CD4-positive, CD25-positive, alpha-beta regulatory T cell (primary cell): ENCODE results near the gene PPFIA4. TPM values are rescaled to one million over a fixed set of nuclear protein-coding genes. Genes with fewer than 3 reads are reported as not detected.
A peak's percentile ranks its signal among the peaks of the same experiment; 100 is the strongest.
"Not testable (repeated sequence)": the region's sequence is repeated elsewhere in the genome, so short reads cannot be mapped to it uniquely, and the experiment has no call there.

ENCODE experiments used
- ATAC-seq, 2 donors: fragments of 150-1000 bp; cut with Tn5 transposase; one replicate each; pipeline ENCODE4 v1.10.0; 2021; ENCODE audit warnings: low read depth in 2 of 2, moderate number of reproducible peaks in 2 of 2, moderate library complexity in 1 of 2
- DNase-seq, 3 donors: peaks; one replicate each; pipeline versions ENCODE4 v3.0.0 to v3.0.0-alpha.2; 2012 to 2022; ENCODE audit warnings: mixed read lengths in 1 of 3
- H3K27ac ChIP-seq: one replicate; pipeline ENCODE4 v1.7.0; 2013; ENCODE audit warnings: mild to moderate bottlenecking, low read length; ENCODE audit not compliant: insufficient read depth, poor library complexity, severe bottlenecking
- H3K27me3 ChIP-seq: one replicate; pipeline ENCODE4 v1.7.0; 2013; ENCODE audit warnings: low read length; ENCODE audit not compliant: control insufficient read depth, insufficient read depth
- H3K36me3 ChIP-seq: one replicate; pipeline ENCODE4 v1.7.0; 2013; ENCODE audit warnings: mild to moderate bottlenecking, low read length, moderate library complexity; ENCODE audit not compliant: control insufficient read depth, insufficient read depth
- H3K4me1 ChIP-seq: 2 replicates; pipeline ENCODE4 v1.7.0; 2013; ENCODE audit warnings: mild to moderate bottlenecking, low read length; ENCODE audit not compliant: insufficient read depth, control insufficient read depth, poor library complexity, severe bottlenecking
- H3K4me3 ChIP-seq: one replicate; pipeline ENCODE4 v1.7.0; 2013; ENCODE audit warnings: low read depth, mild to moderate bottlenecking, low read length, moderate library complexity
- H3K9me3 ChIP-seq, 2 experiments: 1 replicate in 1 of 2; 2 replicates in 1 of 2; pipeline ENCODE4 v1.7.0; 2013; ENCODE audit warnings: low read length in 2 of 2, mild to moderate bottlenecking in 1 of 2, moderate library complexity in 1 of 2; ENCODE audit not compliant: control insufficient read depth in 2 of 2
- H3K27ac Mint-ChIP-seq, 3 donors: one replicate each; pipeline ENCODE4 v1.8.0; 2020 to 2022; ENCODE audit warnings: mild to moderate bottlenecking in 3 of 3, mixed read lengths in 3 of 3, moderate library complexity in 2 of 3
- H3K27me3 Mint-ChIP-seq: one replicate; pipeline ENCODE4 v1.8.0; 2022; ENCODE audit warnings: mild to moderate bottlenecking, mixed read lengths
- H3K36me3 Mint-ChIP-seq: one replicate; pipeline ENCODE4 v1.8.0; 2020; ENCODE audit warnings: mixed read lengths
- H3K4me1 Mint-ChIP-seq, 4 donors: one replicate each; pipeline ENCODE4 v1.8.0; 2020 to 2022; ENCODE audit warnings: mixed read lengths in 4 of 4, mild to moderate bottlenecking in 1 of 4
- H3K4me3 Mint-ChIP-seq, 4 donors: one replicate each; pipeline ENCODE4 v1.8.0; 2020 to 2022; ENCODE audit warnings: mild to moderate bottlenecking in 4 of 4, mixed read lengths in 4 of 4, moderate library complexity in 3 of 4
- H3K9me3 Mint-ChIP-seq, 7 donors: one replicate each; pipeline ENCODE4 v1.8.0; 2020 to 2022; ENCODE audit warnings: mixed read lengths in 7 of 7, mild to moderate bottlenecking in 3 of 7, moderate library complexity in 2 of 7
- polyA plus RNA-seq, 4 donors: library from polyadenylated mRNA; unstranded; fragments of 300-500 nt; fragmentation: Illumina TruSeq; gene quantifications; one replicate each; pipeline ENCODE4 v1.2.3, GENCODE V29; 2021
- total RNA-seq: library from RNA; stranded (reverse); gene quantifications from one replicate; pipeline ENCODE4 v1.2.3, GENCODE V29; 2022

Gene PPFIA4
- total and polyA plus RNA-seq, 5 donors from 2014 or later, result 0.96 TPM; not detected in 4

DNA sequence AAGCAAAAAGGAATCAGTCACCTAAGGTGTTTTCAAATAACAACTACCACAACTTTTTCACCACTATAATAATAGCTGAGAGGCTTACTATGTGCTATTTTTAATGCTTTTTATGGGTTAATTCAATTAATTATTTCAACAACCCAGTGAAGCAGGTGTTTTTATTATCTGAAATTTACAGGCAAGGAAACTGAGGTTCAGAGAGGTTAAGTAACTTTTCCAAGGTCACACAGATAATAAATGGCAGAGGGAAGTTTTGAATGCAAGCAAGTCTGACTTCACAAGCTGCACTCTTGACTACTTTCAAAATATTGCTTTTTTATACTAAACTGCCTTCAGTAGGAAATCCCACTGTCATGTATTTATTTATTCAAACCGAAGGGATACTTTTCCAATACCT is 23.3 kb upstream of the PPFIA4 start:
- Mint-ChIP-seq H3K4me1 (peaks cover 6 to 21% (median 13%) of the 10 kb centered on the region in 4 donors), H3K27ac (no peak overlapping the region), H3K36me3 (no peaks in the 10 kb centered on the region), H3K9me3 (no peaks in the 10 kb centered on the region), H3K4me3 (peak overlapping the region in 1 of 4 donors; percentile 45), H3K27me3 (peaks cover 21% of the 10 kb centered on the region)
- Histone ChIP-seq H3K36me3 (no peaks in the 10 kb centered on the region), H3K4me3 (no peak overlapping the region), H3K27ac (no peak overlapping the region), H3K4me1 (peaks cover 15% of the 10 kb centered on the region), H3K27me3 (no peaks in the 10 kb centered on the region), H3K9me3 (no peaks in the 10 kb centered on the region)
- DNase-seq, result no peak
- no peak for ATAC-seq

- not testable (repeated sequence) for H3K27me3 Mint-ChIP-seq, H3K36me3 Mint-ChIP-seq, DNase-seq, H3K27ac ChIP-seq, H3K9me3 ChIP-seq, ATAC-seq, H3K27me3 ChIP-seq, H3K9me3 Mint-ChIP-seq
- H3K4me1 Mint-ChIP-seq, result peaks cover 8 to 33% (median 19%) of the 10 kb centered on the region in 4 donors
- peak overlapping the region; percentile 93 to 97 (median 94) for H3K4me3 Mint-ChIP-seq
- Histone ChIP-seq H3K4me1 (peaks cover 33% of the 10 kb centered on the region), H3K36me3 (peaks cover 19% of the 10 kb centered on the region), H3K4me3 (peak overlapping the region; percentile 60)
- H3K27ac Mint-ChIP-seq, result peak overlapping the region; percentile 28 to 98 (median 65)
Measured at GRCh38 chr1:203005395-203006142, 20.7 kb upstream of the PPFIA4 start.

- peak; percentile 94 to 98 (median 94) for DNase-seq
Measured at GRCh38 chr1:203006948-203007871, 19.1 kb upstream of the PPFIA4 start, which contains the start of gene TMEM183A. TSS of gene TMEM183A (plus strand) at chr1:203007374. CDS start at chr1:203007466, 92 bp downstream.

GRCh38 chr1:203009185-203009584 is 17.1 kb upstream of the PPFIA4 start:
- Histone ChIP-seq H3K27me3 (no peaks in the 10 kb centered on the region), H3K36me3 (peaks cover 40% of the 10 kb centered on the region), H3K27ac (no peak overlapping the region), H3K4me3 (peak overlapping the region; percentile 96), H3K9me3 (no peaks in the 10 kb centered on the region), H3K4me1 (peaks cover 36% of the 10 kb centered on the region)
- Mint-ChIP-seq H3K27ac (no peak overlapping the region), H3K4me3 (peak overlapping the region; percentile 74 to 95 (median 94)), H3K27me3 (no peaks in the 10 kb centered on the region), H3K4me1 (peaks cover 19 to 46% (median 35%) of the 10 kb centered on the region in 4 donors), H3K36me3 (peaks cover 20% of the 10 kb centered on the region), H3K9me3 (no peaks in the 10 kb centered on the region)
- ATAC-seq (no peak), DNase-seq (no peak)

More at GRCh38 chr1:203006948-203007871, 19.1 kb upstream of the PPFIA4 start, which contains the start of gene TMEM183A:
- Histone ChIP-seq H3K4me3 (peak within 1 kb of the TSS; percentile 98), H3K27ac (peak within 1 kb of the TSS; percentile 91), H3K4me1 (peaks cover 36% of the 10 kb centered on the region), H3K9me3 (no peaks in the 10 kb centered on the region), H3K36me3 (peaks cover 30% of the 10 kb centered on the region), H3K27me3 (no peaks in the 10 kb centered on the region)
- no peaks in the 10 kb centered on the region for H3K27me3 Mint-ChIP-seq
- peak within 1 kb of the TSS; percentile 93 to 97 (median 94) for H3K4me3 Mint-ChIP-seq
- peaks cover 13% of the 10 kb centered on the region for H3K36me3 Mint-ChIP-seq
- peak within 1 kb of the TSS; percentile 97 to 98 (median 97) for H3K27ac Mint-ChIP-seq
- ATAC-seq, result peak; percentile 93 to 94
- H3K9me3 Mint-ChIP-seq, result no peaks in the 10 kb centered on the region
- H3K4me1 Mint-ChIP-seq, result peaks cover 13 to 38% (median 25%) of the 10 kb centered on the region in 4 donors

GRCh38 chr1:203011582-203011981 is 14.7 kb upstream of the PPFIA4 start:
- peaks cover 64% of the 10 kb centered on the region for H3K36me3 ChIP-seq
- ATAC-seq (no peak), DNase-seq (no peak)
- H3K36me3 Mint-ChIP-seq, result peaks cover 41% of the 10 kb centered on the region
- no peak overlapping the region for H3K27ac Mint-ChIP-seq
- peaks cover 25 to 47% (median 37%) of the 10 kb centered on the region in 4 donors for H3K4me1 Mint-ChIP-seq
- H3K4me3 Mint-ChIP-seq, result no peak overlapping the region
- H3K27ac ChIP-seq, result no peak overlapping the region
- no peaks in the 10 kb centered on the region for H3K27me3 Mint-ChIP-seq
- peaks cover 31% of the 10 kb centered on the region for H3K4me1 ChIP-seq
- H3K9me3 ChIP-seq, result no peaks in the 10 kb centered on the region
- no peaks in the 10 kb centered on the region for H3K27me3 ChIP-seq
- no peak overlapping the region for H3K4me3 ChIP-seq
- H3K9me3 Mint-ChIP-seq, result no peaks in the 10 kb centered on the region

GRCh38 chr1:203017061-203017460 is 9.2 kb upstream of the PPFIA4 start:
- H3K27ac ChIP-seq, result no peak overlapping the region
- Mint-ChIP-seq H3K9me3 (no peaks in the 10 kb centered on the region), H3K4me3 (no peak overlapping the region), H3K27ac (no peak overlapping the region), H3K27me3 (no peaks in the 10 kb centered on the region), H3K36me3 (peaks cover 58% of the 10 kb centered on the region), H3K4me1 (peaks cover 15 to 22% (median 16%) of the 10 kb centered on the region in 4 donors)
- no peaks in the 10 kb centered on the region for H3K9me3 ChIP-seq
- H3K27me3 ChIP-seq, result no peaks in the 10 kb centered on the region
- H3K4me3 ChIP-seq, result no peak overlapping the region
- peaks cover 85% of the 10 kb centered on the region for H3K36me3 ChIP-seq
- H3K4me1 ChIP-seq, result no peaks in the 10 kb centered on the region
- no peak for DNase-seq
- ATAC-seq, result no peak

- Mint-ChIP-seq H3K4me3 (no peak overlapping the region), H3K4me1 (peaks cover 14 to 22% (median 16%) of the 10 kb centered on the region in 4 donors), H3K27ac (peak overlapping the region in 1 of 3 donors; percentile 69), H3K9me3 (no peaks in the 10 kb centered on the region), H3K27me3 (no peaks in the 10 kb centered on the region), H3K36me3 (peaks cover 58% of the 10 kb centered on the region)
- Histone ChIP-seq H3K27me3 (no peaks in the 10 kb centered on the region), H3K4me1 (no peaks in the 10 kb centered on the region), H3K4me3 (no peak overlapping the region), H3K9me3 (no peaks in the 10 kb centered on the region), H3K27ac (no peak overlapping the region), H3K36me3 (peaks cover 89% of the 10 kb centered on the region)
- ATAC-seq, result no peak
- DNase-seq, result no peak
Measured at GRCh38 chr1:203017692-203018091, 8.6 kb upstream of the PPFIA4 start.
